HS-27A (cell line): ENCODE measurements around the gene UGT2B17.
"Not testable (repeated sequence)": the region's sequence is repeated elsewhere in the genome, so short reads cannot be mapped to it uniquely, and the experiment has no call there.

Experiments used
- DNase-seq: peaks from one replicate; pipeline ENCODE4 v3.0.0-alpha.2; 2012; ENCODE audit warnings: low read depth, missing footprints

Gene UGT2B17

DNA sequence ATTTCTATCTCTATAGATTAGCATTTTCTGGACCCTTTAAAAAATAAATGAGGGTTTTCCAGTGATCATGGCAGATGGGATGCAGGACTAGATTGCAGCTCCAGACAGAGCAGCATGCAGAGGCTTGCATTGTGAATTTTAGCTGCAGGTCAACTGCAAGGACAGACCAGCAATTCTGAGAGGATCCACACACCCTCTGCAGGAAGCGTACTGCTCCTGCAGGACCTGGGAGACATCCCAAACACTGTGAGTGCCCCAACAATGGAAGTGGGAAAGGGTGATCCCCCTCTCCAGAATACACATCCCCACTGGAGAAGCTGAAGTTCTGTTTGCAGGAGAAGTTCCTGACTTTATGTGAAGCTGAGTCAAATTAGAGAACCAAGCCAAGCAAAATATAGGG lies 7.1 kb downstream of the UGT2B17 start:
- not testable (repeated sequence) for DNase-seq

DNA sequence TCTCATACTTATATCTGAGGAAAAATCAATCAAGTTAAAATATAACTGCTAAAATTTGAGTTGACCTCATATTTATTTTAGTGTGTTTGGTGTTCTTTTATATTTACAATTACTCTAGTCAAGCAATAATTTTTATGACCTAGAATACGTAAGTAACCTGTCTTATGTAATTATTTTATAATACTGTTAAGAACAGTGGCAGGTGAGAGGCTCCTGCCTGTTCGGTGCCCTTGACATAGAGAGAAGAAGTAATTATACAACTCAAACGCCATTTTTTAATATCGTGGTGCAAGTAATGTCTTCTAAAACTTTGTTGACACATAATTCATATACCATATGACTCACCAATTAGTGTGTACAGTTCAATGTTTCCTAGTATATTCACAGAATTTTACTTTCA lies 7.6 kb downstream of the UGT2B17 start:
- not testable (repeated sequence) for DNase-seq

DNA sequence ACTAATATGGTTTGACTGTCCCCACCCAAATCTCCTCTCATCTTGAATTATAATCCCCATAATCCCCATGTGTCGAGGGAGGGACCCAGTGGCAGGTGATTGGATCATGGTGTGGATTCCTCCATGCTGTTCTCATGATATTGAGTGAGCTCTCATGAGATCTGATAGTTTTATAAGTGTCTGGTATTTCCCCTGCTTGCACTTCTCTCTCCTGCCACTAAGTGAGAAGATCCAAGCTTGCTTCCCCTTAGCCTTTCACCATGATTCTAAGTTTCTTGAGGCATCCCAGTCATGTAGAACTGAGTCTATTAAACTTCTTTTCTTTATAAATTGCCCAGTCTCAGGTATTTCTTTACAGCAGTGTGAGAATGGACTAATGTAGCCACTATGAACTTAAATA lies 9.8 kb downstream of the UGT2B17 start:
- DNase-seq: not testable (repeated sequence)

DNA sequence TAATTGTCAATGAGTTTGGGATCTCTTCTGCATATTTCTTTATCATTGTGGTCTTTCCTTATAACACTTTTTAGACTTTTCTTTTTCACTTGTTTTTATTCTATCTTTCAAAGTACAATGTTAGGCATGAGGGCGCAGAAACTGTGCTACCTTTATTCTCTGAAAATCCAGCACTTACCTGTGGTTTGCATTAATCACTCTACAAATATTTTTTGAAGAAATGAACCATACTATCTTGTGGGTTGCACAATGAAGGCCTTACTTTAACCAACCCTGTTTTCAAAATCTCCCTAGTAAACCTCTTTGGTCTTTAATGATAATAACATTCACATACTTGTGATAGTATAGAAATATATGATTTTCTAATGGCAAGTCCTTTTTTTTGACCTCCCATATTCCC lies 11.0 kb downstream of the UGT2B17 start:
- DNase-seq: not testable (repeated sequence)

DNA sequence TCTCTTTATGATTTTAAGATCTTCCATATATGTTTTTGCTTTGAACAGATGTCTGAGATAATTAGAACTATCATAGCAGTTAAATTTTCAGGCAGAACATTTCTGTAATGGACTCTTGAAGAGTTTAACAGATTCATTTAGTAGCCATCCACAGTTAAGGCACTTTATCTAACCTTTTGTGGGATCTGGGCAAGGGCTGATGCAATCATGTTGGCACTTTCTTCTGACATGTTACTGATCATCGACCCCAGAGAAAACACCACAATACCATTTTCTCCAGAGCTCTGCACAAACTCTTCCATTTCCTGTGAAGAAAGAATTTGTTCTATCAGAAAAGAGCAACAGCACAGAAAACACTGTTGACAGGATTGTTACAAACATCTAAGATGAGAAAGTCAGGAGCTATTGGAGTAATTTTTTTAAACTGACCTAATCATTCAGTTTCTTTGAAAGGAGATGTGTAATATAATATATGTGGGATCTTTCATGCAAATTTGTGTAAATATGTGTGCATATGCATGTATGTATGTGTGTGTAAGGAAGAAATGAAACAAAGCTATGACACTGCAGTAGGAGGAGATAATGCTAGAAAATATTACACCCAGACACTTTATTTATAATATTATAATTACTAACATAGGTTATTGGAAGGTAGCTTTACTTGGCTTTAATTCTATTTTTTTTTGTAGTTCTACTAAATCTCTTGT lies 15.6 kb downstream of the UGT2B17 start:
- not testable (repeated sequence) for DNase-seq

DNA sequence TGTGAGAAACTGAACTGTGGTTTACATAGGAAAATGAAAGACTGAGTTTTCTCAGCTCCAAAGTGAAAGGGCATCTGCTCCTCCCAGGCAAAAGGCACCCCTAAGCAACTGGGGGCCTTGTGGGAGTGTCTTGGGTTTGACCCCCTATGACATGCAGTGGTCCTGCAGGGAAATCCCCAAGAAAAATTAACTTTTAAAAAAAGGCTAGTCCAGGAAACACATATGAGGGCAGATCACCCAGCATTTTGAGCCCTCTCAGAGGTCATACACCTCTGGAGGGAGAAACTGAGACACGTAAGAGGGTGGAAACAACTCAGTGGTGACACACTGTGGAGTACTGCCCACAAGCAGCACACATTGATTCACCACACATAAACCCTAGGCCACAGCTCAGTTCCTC lies 22.3 kb downstream of the UGT2B17 start:
- DNase-seq: not testable (repeated sequence)

DNA sequence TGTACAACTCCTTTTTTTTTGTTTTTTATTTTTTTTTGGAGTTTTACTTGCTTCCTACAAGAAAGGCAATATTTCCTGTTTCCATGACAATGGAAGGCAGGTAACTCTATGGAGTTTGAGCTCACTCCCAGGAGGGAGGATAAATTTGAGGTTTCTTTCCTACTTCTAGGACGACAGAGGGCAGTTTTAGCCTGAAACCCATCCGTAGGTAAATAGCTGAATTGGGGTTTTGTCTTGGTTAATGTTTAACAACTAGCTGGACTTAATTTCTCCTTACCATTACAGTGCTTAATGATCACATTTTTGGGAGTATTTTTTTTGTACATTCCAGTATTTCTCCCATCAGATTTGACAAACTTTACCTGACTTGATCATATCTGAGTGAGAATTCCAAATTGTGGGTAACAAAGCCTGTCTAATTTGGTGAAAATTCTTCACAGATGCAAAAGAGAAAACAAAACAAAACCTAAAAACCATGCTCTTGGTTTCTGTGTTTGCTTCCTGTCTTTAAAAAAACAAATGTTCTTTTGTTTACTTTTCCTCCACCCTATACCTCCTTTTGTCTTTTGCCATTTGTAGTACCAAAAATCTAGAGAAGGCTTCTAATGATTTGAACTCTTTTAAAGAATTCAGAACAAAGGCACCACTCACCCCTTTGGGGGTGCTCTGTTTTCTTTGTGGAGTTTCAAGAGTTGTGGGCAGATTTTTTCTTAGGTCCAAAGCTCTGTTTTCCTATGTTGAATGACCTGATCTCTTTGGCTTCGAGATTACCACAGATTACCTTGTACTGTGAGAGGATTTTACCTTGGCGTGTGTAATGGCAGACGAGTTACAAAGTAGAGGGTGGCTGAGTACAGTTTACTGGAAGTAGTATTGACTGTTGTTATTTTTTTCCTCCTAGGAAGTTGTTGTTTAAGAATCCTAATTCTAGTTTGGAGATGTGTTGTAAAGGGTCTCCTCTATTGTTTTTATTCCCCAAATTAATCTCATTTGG lies 23.0 kb downstream of the UGT2B17 start:
- DNase-seq: not testable (repeated sequence)

DNA sequence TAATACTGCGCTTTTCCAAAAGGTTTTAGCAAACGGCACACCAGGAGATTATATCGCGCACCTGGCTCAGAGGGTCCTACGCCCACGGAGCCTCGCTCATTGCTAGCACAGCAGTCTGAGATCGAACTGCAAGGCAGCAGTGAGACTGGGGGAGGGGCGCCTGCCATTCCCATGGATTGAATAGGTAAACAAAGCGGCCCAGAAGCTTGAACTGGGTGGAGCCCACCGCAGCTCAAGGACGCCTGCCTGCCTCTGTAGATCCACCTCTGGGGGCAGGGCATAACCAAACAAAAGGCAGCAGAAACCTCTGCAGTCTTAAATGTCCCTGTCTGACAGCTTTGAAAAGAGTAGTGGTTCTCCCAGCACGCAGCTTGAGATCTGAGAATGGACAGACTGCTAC lies 33.4 kb downstream of the UGT2B17 start:
- not testable (repeated sequence) for DNase-seq

DNA sequence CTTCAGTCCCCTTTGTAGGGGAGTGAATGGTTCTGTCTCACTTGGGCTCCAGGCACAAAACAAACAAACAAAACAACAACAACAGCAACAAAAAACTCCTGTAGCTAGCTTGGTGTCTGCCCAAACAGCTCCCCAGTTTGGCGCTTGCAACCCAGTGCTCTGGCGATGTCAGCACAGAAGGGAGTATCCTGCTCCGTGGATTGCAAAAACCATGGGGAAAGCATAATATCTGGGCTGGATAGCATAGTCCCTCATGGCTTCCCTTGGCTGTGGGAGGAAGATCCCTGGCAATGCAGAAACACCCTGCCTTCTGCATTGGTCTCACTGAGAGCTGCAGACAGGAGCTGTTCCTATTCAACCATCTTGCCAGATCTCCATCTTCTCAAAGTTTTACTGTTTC lies 39.7 kb downstream of the UGT2B17 start:
- no peak for DNase-seq

DNA sequence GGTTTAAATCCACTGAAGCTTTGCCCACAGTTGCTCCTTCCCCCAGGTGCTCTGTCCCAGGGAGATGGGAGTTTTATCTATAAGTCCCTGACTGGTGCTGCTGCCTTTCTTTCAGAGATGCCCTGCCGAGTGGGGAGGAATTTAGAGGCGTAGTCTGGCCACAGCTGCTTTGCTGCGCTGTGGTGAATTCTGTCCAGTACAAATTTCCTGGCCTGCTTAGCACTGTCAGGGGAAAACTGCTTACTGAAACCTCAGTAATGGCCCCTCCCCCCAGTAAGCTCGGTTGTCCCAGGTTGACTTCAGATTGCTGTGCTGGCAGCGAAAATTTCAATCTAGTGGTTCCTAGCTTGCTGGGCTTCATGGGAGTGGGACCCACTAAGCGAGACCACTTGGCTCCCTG lies 40.1 kb downstream of the UGT2B17 start:
- DNase-seq: no peak

DNA sequence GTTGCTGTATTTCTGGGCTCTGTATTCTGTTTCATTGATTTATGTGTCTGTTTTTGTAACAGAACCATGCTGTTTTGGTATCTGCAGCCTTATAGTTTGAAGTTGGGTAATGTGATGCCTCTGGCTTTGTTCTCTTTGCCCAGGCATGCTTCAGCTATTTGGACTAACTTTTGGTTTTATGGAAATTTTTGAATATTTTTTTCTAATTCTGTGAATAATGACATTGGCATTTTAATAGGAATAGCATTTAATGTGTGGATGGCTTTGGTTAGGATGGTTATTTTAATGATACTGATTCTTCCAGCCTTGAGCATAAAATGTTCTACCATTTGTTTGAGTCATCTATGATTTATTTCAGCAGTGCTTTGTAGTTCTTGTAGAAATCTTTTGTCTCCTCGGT lies 53.9 kb downstream of the UGT2B17 start:
- DNase-seq: not testable (repeated sequence)

DNA sequence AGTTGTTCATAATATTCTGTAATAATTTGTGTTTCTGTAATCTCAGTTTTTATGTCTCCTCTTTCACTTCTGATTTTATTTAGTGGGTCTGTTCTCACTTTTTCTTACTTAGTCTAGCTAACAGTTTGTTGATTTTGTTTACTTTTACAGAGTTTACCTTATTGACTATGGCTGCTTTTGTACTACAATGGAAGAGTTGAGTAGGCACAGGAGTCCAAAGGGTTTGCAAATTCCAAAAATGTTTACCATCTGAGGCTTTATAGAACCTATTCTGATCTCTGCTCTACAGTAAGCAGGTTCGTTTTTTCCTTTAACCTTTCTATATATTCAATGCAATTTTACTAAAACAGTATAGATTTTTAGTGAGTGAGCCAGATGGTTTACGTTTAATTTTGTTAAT lies 55.1 kb downstream of the UGT2B17 start:
- no peak for DNase-seq

DNA sequence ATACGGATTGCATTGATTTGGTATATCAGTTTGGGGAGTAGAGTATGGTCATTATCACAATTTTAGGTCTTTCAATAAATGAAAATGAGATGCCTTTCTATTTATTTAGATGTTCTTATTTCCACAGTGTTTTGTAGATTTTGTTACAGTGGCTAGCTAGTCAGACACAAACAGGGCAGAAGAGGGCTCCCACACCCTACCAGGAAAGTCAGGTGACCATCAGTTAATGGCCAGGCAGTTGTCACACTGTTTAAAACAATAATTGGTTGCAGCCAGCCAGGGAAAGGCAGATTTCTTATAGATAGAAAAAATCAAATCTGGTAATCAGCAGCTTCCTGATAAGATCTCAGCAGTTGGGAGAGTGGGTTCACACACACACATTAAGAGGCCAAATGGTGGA lies 57.2 kb downstream of the UGT2B17 start:
- DNase-seq: no peak

DNA sequence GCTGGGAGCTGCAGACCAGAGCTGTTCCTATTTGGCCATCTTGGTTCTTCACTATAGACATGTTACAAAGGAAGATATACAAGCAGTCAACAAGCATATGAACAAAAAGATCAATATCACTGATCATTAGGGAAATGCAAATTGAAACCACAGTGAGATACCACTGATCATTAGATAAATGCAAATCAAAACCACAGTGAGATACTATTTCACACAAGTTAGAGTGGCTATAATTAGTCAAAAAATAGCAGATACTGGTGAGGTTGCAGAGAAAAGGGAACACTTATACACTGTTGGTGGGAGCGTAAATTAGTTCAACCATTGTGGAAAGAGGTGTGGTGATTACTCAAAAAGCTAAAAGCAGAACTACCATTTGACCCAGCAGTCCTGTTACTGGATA lies 70.7 kb downstream of the UGT2B17 start:
- not testable (repeated sequence) for DNase-seq

DNA sequence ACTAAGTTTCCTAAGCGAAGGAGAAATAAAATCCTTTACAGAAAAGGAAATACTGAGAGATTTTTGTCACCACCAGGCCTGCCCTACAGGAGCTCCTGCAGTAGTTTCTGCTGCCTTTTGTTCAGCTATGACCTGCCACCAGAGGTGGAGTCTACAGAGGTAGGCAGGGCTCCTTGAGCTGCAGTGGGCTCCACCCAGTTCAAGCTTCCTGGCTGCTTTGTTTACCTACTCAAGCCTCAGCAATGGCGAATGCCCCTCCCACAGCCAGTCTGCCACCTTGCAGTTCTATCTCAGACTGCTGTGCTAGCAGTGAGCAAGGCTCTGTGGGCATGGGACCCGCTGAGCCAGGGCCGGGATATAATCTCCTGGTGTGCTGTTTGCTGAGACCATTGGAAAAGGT lies 71.3 kb downstream of the UGT2B17 start:
- not testable (repeated sequence) for DNase-seq

DNA sequence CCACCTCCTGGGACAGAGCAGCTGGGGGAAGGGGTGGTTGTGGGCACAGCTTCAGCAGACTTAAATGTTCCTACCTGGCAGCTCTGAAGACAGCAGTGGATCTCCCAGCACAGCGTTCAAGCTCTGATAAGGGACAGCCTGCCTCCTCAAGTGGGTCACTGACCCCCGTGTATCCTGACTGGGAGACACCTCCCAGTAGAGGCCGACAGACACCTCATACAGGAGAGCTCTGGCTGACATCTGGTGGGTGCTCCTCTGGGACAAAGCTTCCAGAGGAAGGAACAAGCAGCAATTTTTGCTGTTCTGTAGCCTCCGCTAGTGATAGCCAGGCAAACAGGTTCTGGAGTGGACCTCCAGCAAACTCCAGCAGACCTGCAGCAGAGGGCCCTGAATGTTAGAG lies 72.7 kb downstream of the UGT2B17 start:
- DNase-seq: not testable (repeated sequence)

DNA sequence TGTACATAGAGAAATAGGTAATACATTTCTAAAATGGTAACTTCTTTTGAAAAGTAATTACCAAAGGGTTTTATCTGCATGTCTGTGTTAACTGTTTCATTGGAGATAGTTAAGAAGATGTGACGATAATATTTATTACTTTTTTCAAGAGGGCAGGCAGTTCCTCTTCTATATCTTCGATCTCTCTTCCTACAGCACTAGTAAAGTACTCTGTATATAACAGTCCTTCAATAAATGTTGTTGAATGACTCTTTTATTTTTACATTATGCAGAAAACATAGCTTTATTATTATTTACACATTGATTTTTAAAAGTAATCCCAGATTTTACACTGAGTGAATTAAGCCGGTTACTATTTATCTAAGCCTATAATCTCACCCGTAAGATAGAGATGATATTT lies 77.1 kb downstream of the UGT2B17 start:
- DNase-seq: no peak

DNA sequence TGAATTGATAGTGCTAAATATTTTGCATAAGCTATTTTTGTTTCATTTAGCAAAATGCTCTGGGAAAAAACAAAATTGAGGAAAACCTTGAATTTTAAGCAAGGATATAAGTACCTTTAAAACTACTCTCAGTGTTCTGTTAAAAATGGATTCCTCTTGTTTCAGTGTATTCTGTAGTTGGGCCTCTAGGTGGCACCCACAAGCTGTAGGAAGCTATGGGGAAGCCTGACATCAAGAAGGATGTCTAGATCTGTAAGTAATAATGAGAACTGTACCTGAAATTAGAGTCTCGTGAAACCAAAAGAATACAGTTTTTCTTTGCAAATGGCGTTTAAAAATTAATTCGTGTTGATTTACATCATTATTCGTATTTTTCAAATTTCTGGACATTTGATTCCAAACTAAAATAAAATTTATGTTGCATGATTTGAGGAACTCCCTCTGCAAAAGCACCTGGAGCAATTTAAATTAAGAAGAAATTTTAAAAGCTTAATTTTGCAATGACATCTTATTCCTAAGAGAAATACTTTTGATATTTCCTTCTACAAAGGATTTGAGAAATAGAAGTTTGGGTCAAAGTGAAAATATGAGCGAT lies 77.6 kb downstream of the UGT2B17 start:
- peak; percentile 23 for DNase-seq

DNA sequence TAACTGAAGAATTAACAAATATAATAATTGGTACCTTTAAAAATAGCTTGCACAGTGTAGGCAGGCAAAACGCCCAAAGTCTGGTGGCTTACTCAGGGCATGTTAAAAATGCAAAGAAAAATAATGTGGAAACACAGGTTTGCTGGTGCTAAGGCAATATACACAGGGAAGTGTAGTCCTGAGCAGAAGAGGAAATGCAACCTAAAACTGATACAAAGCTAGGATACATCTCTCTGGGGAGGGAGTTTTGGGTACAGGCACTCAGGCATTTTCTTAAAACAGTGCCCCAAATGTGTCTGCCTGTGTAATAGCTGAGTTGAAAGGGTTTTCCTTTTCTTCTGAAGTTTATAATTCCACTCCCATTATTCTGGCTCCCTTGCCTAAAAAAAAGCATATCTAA lies 81.4 kb downstream of the UGT2B17 start:
- DNase-seq: no peak

DNA sequence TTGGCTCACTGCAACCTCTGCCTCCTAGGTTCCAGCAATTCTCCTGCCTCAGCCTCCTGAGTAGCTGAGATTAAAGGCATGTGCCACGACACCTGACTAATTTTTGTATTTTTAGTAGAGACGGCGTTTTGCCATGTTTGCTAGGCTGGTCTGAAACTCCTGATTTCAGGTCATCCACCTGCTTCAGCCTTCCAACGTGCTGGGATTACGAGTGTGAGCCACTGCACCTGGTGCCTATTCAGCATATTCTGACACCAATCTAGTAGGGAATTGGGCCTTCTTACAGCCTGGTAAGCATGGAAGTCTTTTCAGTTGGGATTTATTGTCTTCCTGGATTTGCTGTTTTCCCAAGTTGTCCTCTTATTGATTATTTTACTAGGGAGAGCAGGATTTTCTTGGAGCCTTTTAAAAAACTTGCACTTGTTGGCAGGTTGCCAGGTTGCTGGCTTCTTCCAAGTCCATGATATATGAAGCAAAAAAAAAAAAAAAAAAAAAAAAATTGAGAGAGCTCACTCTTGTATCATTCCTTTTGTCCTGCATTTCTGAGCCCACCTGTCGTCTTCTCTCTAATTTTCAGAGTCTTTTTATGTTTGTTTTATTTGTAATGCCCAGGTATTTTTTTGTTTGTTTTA lies 85.2 kb downstream of the UGT2B17 start:
- DNase-seq: no peak

DNA sequence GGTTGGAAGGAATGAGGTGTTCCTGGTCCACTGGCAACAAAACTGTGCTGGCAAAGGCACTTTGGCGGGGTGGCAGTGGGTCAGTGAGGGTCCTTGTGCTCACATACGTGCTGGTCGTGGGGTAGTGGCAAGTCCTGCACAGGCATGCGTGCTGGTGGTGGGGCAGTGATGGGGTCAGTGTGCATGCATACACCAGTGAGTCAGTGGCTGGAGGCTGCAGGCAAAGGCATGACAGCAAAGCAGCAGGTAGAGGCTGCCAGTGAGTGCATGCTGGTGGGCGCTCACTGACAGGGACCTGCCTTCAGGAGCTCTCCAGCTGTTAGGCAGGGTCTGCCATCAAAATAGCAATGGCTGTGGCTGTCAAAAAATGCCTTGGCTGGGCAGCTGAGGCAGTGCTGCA lies 86.8 kb downstream of the UGT2B17 start:
- no peak for DNase-seq
